ENCODE measurements around the gene RASL10A.
A peak's percentile ranks its signal among the peaks of the same experiment; 100 is the strongest.

DNA sequence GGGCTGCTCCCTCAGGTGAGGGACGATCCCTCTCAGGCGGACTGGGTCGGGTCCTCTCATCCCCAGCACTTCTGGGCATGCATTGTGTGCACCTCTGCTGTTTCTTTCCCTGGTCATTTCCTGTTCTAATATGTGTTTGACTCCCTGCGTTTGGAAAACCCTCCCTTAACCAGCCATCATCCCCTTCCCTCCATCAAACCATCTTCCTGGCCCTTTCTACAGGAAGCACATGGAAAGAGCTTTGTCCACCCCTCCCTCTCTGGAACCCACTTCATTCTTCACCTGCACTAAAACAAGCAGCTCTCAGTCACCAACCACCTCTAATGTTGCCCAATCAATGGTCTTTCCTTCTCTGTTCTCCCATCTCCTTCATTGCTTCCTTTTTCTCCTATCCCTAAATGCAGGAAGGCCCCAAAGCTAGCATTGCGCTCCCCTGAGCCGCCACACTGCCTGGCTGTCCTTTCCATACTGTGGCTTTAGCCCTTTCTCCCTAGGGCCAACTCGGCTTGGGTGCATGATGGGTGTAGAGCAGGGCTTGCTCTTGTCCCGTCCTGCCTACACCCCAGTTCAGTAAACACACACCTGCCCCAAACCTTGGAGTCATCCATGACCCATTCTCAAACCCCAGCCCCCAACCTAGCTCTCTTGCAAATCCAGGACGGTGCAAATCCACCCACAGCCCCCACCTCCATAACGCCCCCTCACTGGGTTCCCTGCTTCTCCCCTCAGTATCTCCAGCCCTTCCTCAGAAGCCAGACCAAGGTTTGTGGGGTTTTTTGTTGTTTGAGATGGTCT, 14.5 kb downstream of the RASL10A start:
- TF ChIP-seq, protein P1, sequence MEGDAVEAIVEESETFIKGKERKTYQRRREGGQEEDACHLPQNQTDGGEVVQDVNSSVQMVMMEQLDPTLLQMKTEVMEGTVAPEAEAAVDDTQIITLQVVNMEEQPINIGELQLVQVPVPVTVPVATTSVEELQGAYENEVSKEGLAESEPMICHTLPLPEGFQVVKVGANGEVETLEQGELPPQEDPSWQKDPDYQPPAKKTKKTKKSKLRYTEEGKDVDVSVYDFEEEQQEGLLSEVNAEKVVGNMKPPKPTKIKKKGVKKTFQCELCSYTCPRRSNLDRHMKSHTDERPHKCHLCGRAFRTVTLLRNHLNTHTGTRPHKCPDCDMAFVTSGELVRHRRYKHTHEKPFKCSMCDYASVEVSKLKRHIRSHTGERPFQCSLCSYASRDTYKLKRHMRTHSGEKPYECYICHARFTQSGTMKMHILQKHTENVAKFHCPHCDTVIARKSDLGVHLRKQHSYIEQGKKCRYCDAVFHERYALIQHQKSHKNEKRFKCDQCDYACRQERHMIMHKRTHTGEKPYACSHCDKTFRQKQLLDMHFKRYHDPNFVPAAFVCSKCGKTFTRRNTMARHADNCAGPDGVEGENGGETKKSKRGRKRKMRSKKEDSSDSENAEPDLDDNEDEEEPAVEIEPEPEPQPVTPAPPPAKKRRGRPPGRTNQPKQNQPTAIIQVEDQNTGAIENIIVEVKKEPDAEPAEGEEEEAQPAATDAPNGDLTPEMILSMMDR (IDR thresholded peaks at IDR 0.05 in 8 of 11, conservative IDR thresholded peaks at IDR 0.05 in 3 of 11), result no peak
- TF ChIP-seq POLR2AphosphoS5 (IDR thresholded peaks at IDR 0.05) (peak in 1 of 3 donors; percentile 38), POLR2A (IDR thresholded peaks at IDR 0.05) (no peak)

All from spleen (tissue), 7 donors.